ENCODE measurements around the gene CPED1.

The CPED1 gene

DNA sequence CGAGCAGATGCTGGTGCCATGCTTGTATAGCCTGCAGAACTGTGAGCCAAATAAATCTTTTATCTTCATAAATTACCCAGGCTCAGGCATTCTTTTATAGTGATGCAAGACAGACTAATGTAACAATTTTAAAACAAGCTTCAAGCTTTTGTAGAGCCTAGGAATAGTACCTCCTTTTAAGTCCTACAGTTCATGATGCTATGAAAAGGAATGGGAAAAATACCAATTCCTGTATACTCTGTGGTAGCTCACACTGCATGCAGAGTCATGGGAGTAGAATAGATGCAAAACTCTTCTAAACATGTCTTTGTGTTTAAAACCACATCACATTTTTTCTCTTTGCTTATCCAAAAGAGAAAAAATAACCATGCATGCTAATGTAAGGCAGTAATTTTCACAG, 273.7 kb downstream of the CPED1 start:
- H3K4me3 ChIP-seq (ENCODE audit: low read length) = no peak overlapping the region
- no peak overlapping the region for H3K4me2 ChIP-seq (ENCODE audit: low read length)
- H3K9ac ChIP-seq (ENCODE audit: low read depth, low read length) = no peak overlapping the region
- H3K36me3 ChIP-seq (ENCODE audit: insufficient read depth, low read length) = no peaks in the 10 kb centered on the region
- H3K9me3 ChIP-seq (replicated peaks; ENCODE audit: low read length) = no peaks in the 10 kb centered on the region
- H3K27me3 ChIP-seq (ENCODE audit: control insufficient read depth, insufficient read depth, low read length) = no peaks in the 10 kb centered on the region
- H3K4me1 ChIP-seq (ENCODE audit: control insufficient read depth, insufficient read depth, low read length) = no peaks in the 10 kb centered on the region

DNA sequence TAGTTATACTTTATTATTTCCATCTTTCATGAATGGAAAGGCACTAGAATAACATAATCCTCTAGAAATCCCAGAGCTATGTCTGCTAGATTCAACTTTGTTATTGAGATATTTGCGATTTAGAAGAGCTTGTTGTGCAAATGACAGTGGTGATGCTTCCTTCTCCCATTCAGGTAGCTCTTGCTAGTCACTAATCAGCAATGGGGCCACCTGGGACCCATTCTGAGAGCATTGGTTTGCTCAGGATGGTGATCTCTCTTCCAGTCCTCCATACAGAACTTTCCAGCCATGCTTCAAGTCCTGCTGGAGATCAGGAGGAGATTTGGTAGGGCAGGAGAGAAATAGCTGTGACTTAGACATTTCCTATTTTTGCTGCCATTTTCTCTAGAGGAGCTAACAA, 274.5 kb downstream of the CPED1 start:
- Histone ChIP-seq H3K36me3 (ENCODE audit: insufficient read depth, low read length) (no peaks in the 10 kb centered on the region), H3K9ac (ENCODE audit: low read depth, low read length) (no peak overlapping the region), H3K4me2 (ENCODE audit: low read length) (no peak overlapping the region), H3K4me3 (ENCODE audit: low read length) (no peak overlapping the region), H3K4me1 (ENCODE audit: control insufficient read depth, insufficient read depth, low read length) (no peaks in the 10 kb centered on the region), H3K27me3 (ENCODE audit: control insufficient read depth, insufficient read depth, low read length) (no peaks in the 10 kb centered on the region), H3K9me3 (replicated peaks; ENCODE audit: low read length) (no peaks in the 10 kb centered on the region)

GRCh38 chr7:121266307-121266894, 277.9 kb downstream of the CPED1 start:
- Histone ChIP-seq H3K36me3 (ENCODE audit: insufficient read depth, low read length) (peaks cover 6% of the 10 kb centered on the region), H3K4me2 (ENCODE audit: low read length) (no peak overlapping the region), H3K9ac (ENCODE audit: low read depth, low read length) (no peak overlapping the region), H3K4me3 (ENCODE audit: low read length) (no peak overlapping the region), H3K9me3 (replicated peaks; ENCODE audit: low read length) (no peaks in the 10 kb centered on the region), H3K4me1 (ENCODE audit: control insufficient read depth, insufficient read depth, low read length) (no peaks in the 10 kb centered on the region), H3K27me3 (ENCODE audit: control insufficient read depth, insufficient read depth, low read length) (no peaks in the 10 kb centered on the region)

- Histone ChIP-seq H3K27me3 (ENCODE audit: control insufficient read depth, insufficient read depth, low read length) (no peaks in the 10 kb centered on the region), H3K9ac (ENCODE audit: low read depth, low read length) (no peak overlapping the region), H3K36me3 (ENCODE audit: insufficient read depth, low read length) (peaks cover 6% of the 10 kb centered on the region), H3K4me3 (ENCODE audit: low read length) (no peak overlapping the region), H3K9me3 (replicated peaks; ENCODE audit: low read length) (no peaks in the 10 kb centered on the region), H3K4me1 (ENCODE audit: control insufficient read depth, insufficient read depth, low read length) (no peaks in the 10 kb centered on the region), H3K4me2 (ENCODE audit: low read length) (no peak overlapping the region)
Measured at GRCh38 chr7:121267612-121268011, 279.1 kb downstream of the CPED1 start.

DNA sequence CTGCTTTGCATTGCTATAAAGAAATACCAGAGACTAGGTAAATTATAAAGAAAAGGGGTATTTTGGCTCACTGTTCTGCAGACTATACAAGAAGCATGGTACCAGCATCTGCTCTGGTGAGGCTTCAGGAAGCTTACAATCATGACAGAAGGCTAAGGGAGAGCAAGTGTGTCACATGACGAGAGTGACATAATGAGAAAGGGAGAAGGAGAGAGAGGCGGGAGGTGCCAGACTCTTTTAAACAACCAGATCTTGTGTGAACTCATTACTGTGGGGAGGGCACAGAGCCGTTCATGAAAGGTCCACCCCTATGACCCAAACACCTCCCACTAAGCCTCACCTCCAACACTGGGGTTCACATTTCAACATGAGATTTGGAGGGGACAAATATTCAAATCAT, 281.3 kb downstream of the CPED1 start:
- Histone ChIP-seq H3K36me3 (ENCODE audit: insufficient read depth, low read length) (peaks cover 6% of the 10 kb centered on the region), H3K4me1 (ENCODE audit: control insufficient read depth, insufficient read depth, low read length) (no peaks in the 10 kb centered on the region)

DNA sequence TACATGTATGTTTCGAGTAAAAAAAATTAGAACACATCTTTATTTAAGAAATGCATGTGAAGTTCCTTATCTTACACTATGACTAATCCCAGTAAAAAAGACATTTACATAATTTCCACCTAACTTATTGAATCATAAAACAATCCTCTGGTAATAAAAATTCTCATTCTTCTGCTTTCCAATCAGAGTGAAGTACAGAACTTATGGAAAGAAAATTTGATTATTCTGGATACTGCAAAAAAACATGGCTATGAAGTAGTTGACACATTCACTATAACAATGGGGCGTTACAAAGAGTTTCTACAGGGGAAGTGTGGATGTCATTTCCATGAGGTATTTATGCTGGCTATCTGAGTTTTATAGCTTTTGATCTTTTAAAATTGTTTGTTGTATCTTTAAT, 282.6 kb downstream of the CPED1 start:
- Histone ChIP-seq H3K4me3 (ENCODE audit: low read length) (no peak overlapping the region), H3K9me3 (replicated peaks; ENCODE audit: low read length) (no peaks in the 10 kb centered on the region), H3K4me2 (ENCODE audit: low read length) (no peak overlapping the region), H3K9ac (ENCODE audit: low read depth, low read length) (no peak overlapping the region), H3K36me3 (ENCODE audit: insufficient read depth, low read length) (peaks cover 6% of the 10 kb centered on the region), H3K27me3 (ENCODE audit: control insufficient read depth, insufficient read depth, low read length) (no peaks in the 10 kb centered on the region), H3K4me1 (ENCODE audit: control insufficient read depth, insufficient read depth, low read length) (no peaks in the 10 kb centered on the region)

More for the DNA sequence above, 281.3 kb downstream of the CPED1 start:
- H3K4me2 ChIP-seq (ENCODE audit: low read length) = no peak overlapping the region
- H3K27me3 ChIP-seq (ENCODE audit: control insufficient read depth, insufficient read depth, low read length) = no peaks in the 10 kb centered on the region
- H3K9ac ChIP-seq (ENCODE audit: low read depth, low read length) = no peak overlapping the region
- no peaks in the 10 kb centered on the region for H3K9me3 ChIP-seq (replicated peaks; ENCODE audit: low read length)
- H3K4me3 ChIP-seq (ENCODE audit: low read length) = no peak overlapping the region

DNA sequence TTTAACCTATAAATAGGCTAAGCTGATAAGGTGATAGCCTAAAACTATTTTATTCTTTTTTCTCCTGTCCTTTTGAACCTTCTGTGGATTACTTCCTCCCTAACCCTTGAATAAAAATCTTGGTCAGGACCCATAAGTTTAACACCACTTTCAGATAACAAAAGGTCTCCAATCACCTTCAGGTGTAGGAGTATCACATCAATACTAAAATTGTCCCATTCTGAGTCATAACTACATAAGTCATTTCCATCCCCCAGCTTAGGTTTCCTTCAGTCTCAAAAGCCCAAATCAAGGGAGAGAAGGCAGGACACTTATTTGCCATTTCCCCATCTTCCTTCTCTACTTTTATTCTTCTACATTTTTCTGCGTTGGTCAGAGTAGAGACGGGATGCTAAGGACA, 283.4 kb downstream of the CPED1 start:
- no peak overlapping the region for H3K4me3 ChIP-seq (ENCODE audit: low read length)
- no peak overlapping the region for H3K4me2 ChIP-seq (ENCODE audit: low read length)
- H3K9me3 ChIP-seq (replicated peaks; ENCODE audit: low read length) = no peaks in the 10 kb centered on the region
- H3K4me1 ChIP-seq (ENCODE audit: control insufficient read depth, insufficient read depth, low read length) = no peaks in the 10 kb centered on the region
- peaks cover 6% of the 10 kb centered on the region for H3K36me3 ChIP-seq (ENCODE audit: insufficient read depth, low read length)
- no peak overlapping the region for H3K9ac ChIP-seq (ENCODE audit: low read depth, low read length)
- H3K27me3 ChIP-seq (ENCODE audit: control insufficient read depth, insufficient read depth, low read length) = no peaks in the 10 kb centered on the region

GRCh38 chr7:121272676-121273075, 284.2 kb downstream of the CPED1 start:
- no peak overlapping the region for H3K4me2 ChIP-seq (ENCODE audit: low read length)
- no peaks in the 10 kb centered on the region for H3K27me3 ChIP-seq (ENCODE audit: control insufficient read depth, insufficient read depth, low read length)
- H3K4me3 ChIP-seq (ENCODE audit: low read length) = no peak overlapping the region
- peaks cover under 1% of the 10 kb centered on the region for H3K4me1 ChIP-seq (ENCODE audit: control insufficient read depth, insufficient read depth, low read length)
- H3K36me3 ChIP-seq (ENCODE audit: insufficient read depth, low read length) = peaks cover 6% of the 10 kb centered on the region
- H3K9me3 ChIP-seq (replicated peaks; ENCODE audit: low read length) = no peaks in the 10 kb centered on the region
- H3K9ac ChIP-seq (ENCODE audit: low read depth, low read length) = no peak overlapping the region

DNA sequence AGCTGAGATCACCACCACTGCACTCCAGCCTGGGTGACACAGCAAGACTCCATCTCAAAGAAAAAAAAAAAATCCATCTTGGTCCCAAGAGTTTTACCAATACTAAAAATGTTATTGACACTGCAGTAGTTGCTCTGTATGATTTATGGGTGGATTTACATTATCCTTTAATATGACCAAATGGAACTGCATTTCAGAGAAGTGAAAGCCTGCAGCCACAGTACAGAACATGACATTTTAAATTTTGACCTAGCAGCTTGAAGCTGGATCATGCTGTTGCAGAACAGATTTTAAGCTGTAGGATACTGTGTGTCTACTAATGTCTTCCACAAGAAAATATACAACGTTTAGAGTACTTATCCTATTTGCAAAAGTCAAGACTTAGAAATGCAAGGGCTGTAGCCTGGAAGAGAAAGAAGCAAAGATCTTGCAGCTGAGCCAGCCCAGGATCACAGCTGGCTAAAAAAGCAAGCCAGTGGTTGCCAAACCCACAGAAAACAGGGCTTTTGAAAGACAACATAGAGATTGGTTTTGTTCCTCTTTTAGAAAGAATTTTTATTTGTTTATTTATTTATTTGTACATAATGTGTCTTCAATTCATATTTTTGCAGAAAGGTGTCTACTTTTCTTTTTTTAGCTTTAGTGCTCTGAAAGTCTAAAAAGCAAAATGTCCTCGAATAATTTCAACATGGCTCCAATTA, 285.1 kb downstream of the CPED1 start:
- Histone ChIP-seq H3K4me2 (ENCODE audit: low read length) (no peak overlapping the region), H3K36me3 (ENCODE audit: insufficient read depth, low read length) (peaks cover 3% of the 10 kb centered on the region), H3K9ac (ENCODE audit: low read depth, low read length) (no peak overlapping the region), H3K27me3 (ENCODE audit: control insufficient read depth, insufficient read depth, low read length) (no peaks in the 10 kb centered on the region), H3K4me1 (ENCODE audit: control insufficient read depth, insufficient read depth, low read length) (peaks cover 10% of the 10 kb centered on the region), H3K4me3 (ENCODE audit: low read length) (no peak overlapping the region), H3K9me3 (replicated peaks; ENCODE audit: low read length) (no peaks in the 10 kb centered on the region)

DNA sequence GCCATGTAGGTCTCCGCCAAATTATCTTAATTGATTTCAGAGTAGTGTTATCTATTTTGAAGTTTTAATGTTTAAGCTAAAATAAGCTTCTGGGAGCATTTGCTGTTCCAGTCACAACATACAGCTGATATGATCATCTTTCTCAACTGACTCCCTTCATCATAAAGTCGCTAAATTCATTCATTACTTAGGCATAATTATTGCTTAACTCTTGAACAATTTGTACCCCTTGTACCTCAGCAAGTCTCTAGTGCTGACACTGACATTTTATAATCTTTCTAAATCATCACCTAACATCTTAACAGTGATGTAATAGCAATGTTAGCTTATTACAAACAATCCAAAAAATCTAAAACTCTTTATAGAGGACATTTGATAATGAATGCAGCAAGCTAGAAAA, 286.0 kb downstream of the CPED1 start:
- peaks cover 17% of the 10 kb centered on the region for H3K4me1 ChIP-seq (ENCODE audit: control insufficient read depth, insufficient read depth, low read length)
- no peaks in the 10 kb centered on the region for H3K36me3 ChIP-seq (ENCODE audit: insufficient read depth, low read length)
- no peaks in the 10 kb centered on the region for H3K9me3 ChIP-seq (replicated peaks; ENCODE audit: low read length)
- H3K27me3 ChIP-seq (ENCODE audit: control insufficient read depth, insufficient read depth, low read length) = no peaks in the 10 kb centered on the region
- H3K9ac ChIP-seq (ENCODE audit: low read depth, low read length) = no peak overlapping the region
- H3K4me2 ChIP-seq (ENCODE audit: low read length) = no peak overlapping the region
- no peak overlapping the region for H3K4me3 ChIP-seq (ENCODE audit: low read length)

DNA sequence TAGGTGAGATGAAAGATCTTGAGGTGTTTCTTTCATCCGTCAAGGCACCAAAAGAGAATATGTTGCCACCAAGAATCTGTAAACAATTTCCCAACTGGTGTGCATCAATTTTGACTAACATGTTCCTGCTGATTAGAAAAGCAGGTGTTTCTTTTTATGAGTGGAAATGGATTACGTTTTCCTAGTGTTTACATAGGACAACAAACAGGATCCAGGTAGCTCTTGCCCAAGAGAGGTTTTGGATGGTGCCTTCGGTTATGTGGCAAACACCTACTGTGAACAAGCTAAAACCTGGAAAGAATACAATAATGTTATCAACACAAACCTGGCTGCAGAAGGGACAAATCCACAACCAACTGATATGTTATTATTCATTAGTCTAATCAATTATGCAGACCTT, 286.7 kb downstream of the CPED1 start:
- Histone ChIP-seq H3K9ac (ENCODE audit: low read depth, low read length) (no peak overlapping the region), H3K36me3 (ENCODE audit: insufficient read depth, low read length) (no peaks in the 10 kb centered on the region), H3K4me3 (ENCODE audit: low read length) (no peak overlapping the region), H3K9me3 (replicated peaks; ENCODE audit: low read length) (no peaks in the 10 kb centered on the region), H3K4me1 (ENCODE audit: control insufficient read depth, insufficient read depth, low read length) (peaks cover 24% of the 10 kb centered on the region), H3K4me2 (ENCODE audit: low read length) (no peak overlapping the region), H3K27me3 (ENCODE audit: control insufficient read depth, insufficient read depth, low read length) (no peaks in the 10 kb centered on the region)

DNA sequence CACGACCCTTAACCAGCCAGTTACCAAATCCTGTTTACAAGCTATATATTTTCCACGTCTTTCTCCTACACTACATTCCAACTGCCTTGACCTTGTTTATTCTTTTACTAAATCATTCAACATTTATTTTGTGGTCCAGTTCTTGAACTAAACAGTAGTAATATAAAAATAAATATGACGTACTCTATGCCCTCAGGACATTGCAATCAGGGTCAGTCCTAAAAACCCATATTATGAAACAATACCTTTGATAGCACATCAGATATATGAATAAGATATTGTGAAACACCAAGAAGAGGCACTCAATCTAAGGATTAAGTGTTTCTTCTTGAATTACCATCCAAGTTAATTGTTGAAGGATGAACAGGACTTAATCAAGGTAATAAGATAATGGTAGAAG, 287.8 kb downstream of the CPED1 start:
- no peak overlapping the region for H3K9ac ChIP-seq (ENCODE audit: low read depth, low read length)
- H3K9me3 ChIP-seq (replicated peaks; ENCODE audit: low read length) = no peaks in the 10 kb centered on the region
- H3K36me3 ChIP-seq (ENCODE audit: insufficient read depth, low read length) = no peaks in the 10 kb centered on the region
- H3K4me3 ChIP-seq (ENCODE audit: low read length) = no peak overlapping the region
- H3K4me1 ChIP-seq (ENCODE audit: control insufficient read depth, insufficient read depth, low read length) = peaks cover 27% of the 10 kb centered on the region
- H3K4me2 ChIP-seq (ENCODE audit: low read length) = no peak overlapping the region
- no peaks in the 10 kb centered on the region for H3K27me3 ChIP-seq (ENCODE audit: control insufficient read depth, insufficient read depth, low read length)

Data from skeletal muscle satellite cell (primary cell).